Epidermal melanocyte (primary cell): ENCODE results near the gene NPTX1.
"Not testable (repeated sequence)": the region's sequence is repeated elsewhere in the genome, so short reads cannot be mapped to it uniquely, and the experiment has no call there.

Experiments
- DNase-seq: peaks from one replicate; pipeline ENCODE4 v3.0.0; 2011; ENCODE audit warnings: low spot score; ENCODE audit not compliant: insufficient read length

Gene NPTX1, protein sequence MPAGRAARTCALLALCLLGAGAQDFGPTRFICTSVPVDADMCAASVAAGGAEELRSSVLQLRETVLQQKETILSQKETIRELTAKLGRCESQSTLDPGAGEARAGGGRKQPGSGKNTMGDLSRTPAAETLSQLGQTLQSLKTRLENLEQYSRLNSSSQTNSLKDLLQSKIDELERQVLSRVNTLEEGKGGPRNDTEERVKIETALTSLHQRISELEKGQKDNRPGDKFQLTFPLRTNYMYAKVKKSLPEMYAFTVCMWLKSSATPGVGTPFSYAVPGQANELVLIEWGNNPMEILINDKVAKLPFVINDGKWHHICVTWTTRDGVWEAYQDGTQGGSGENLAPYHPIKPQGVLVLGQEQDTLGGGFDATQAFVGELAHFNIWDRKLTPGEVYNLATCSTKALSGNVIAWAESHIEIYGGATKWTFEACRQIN

DNA sequence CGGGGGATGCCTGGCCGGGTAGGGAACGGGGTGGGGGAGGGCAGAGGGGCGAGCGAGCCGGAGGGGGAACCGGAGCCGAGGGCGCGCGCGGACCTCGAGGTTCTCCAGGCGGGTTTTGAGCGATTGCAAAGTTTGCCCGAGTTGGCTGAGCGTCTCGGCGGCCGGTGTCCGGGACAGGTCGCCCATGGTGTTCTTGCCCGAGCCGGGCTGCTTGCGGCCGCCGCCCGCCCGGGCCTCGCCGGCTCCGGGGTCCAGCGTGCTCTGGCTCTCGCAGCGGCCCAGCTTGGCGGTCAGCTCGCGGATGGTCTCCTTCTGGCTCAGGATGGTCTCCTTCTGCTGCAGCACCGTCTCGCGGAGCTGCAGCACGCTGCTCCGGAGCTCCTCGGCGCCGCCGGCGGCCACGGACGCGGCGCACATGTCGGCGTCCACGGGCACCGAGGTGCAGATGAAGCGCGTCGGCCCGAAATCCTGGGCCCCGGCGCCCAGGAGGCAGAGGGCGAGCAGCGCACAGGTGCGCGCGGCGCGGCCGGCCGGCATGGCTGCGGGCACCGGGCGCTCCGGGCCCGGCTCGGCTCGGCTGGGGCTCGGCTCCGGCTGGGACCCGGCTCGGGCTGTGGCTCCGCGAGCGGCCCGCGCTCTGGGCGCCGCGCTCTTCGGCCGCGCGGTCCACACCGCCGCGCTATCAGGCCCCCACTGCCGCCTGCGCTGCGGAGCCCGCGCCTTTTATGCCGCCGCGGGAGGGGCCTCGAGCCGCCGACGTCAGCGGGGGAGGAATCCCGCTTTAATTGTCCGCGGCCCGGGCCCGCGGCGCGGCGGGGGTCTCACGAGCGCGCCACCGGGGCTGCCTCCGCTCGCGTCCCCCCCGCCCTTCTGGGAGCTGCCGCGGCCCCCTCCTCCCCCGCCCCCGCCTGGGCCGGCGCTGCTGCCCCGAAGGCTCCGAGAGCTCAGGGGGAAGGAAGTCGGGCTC, at the start of gene NPTX1:
NPTX1 (minus strand) TSS at position 698 of the 967 bp plus-strand sequence; CDS start at position 537, 161 bp downstream.
- DNase-seq = no peak

DNA sequence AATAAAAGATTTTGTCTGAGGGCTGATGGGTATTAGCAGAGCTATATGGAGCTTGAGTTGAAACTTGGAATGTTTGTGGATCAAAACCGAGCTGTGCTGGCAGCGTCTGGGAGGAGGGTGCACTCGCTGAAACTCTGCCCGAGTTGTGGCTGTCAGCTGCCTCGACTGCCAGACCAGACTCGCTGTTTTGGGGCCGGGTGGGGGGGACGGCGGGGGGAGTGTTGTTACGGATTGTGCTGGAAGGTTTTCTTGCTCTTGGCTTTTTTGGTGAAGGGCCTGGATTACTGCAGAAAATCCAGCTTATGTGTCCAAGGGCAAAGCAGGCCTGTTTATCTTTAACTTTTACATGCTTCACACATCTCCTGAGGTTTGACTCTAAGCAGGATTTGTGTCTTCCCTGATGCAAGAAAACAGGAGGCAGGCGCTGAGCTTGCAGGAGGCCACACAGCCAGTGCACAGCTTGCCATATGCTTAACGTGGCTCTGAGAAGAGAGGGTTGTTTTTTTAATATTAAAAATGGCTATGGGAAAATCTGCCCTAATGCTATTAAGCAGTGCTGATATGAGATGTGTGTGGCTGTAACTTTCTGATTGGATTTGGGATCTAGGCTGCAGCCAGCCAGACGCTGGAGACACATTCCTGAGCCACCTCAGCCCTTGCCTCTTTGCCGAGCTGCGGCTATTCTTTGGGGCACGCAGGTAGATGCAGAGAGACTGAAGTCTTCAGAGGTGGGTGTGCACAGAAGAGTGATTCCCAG, 47.7 kb upstream of the NPTX1 start:
- DNase-seq = no peak

DNA sequence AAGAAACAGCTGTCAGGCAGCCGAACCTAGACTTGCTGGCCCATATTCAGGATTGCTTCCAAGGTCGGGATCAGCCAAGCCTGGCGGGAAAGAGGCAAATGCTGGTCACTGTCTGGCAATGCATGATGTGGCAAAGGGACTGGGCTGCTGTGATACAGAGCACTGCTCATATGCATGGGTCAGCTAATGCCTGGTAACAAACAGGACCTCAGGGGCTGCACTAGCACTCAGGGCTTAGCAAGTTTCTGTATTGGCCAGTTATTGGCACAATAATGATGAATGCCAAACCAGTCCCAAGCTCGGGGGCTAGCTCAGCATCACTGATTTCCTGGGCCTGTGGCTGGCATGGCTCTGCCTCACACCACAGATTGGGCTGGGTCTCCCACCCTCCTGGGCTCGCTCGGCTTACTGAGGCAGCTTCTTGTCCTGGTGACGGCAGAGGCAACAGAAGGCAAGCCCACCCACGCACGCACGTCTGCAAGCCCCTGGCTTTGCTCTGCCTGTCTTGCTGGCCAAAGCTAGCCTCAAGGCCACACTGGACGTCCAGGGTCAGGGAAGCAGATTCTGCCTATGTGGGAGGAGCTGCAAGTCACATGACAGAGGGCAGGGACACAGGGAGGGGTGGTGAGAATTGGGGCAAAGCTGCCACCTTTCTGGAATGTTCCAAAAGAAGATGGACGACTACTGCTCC, 46.8 kb upstream of the NPTX1 start:
- DNase-seq = no peak

DNA sequence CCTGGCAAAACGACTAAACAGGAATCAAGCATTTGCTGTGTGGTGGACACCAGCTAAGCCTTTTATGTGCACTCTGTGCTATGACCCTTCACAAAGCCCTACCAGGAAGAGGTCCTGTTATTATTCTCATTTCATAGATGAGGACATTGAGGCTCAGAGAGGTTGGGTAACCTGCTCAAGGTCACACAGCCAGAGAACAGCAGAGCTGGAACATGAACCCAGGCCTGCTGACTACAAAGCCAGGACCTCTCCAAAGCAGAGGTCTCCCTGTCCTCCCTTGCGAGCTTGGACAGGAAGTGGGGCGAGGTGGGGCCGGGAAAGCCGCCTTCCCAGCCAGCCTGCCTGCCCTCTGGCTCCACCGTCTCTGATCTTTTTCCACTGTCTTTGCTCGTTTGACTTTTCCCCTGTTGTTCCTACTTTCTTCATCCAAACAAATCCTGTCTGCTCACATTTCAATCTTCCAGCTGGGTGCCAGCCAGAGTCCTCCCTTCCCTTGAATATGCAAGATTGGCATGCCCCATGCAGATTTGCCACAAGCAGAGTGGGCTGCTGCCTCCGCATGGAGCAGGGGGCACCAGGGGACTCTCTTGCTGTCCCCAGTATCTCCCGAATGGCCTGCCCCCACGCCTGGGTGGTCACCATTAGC, 44.5 kb upstream of the NPTX1 start:
- DNase-seq = no peak

DNA sequence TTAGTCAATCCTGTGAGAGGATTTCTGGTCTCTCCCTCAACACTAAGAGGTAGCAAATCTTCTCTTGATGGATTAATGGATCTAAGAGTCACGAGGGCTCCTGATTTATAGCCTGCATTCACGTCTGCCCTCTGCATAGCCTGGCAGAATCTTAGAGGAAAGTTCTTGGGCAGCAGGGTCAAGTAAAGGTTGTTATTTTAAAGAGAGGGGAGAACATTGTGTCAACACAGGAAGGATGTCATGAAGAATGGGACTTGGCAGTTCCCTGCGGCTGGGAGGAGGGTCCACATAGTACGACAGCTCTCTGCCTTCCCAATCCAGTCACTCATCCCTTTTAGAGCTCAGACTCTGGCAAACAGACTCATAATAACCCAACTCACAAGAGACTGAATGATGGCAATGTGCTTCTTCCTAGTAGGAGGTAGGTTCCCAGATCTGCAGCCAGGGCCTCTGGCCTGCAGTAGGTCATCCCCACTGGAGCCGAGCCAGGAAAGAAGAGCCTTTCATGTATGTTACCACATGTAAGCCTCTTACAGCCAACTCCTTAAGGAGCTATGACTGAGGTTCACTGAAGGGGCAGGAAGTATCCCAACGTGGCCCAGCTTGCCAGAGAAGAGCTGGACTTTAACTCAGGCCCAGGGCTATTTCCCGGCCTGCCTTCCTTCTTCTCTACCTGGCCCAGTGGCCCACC, 42.8 kb upstream of the NPTX1 start:
- DNase-seq = no peak

DNA sequence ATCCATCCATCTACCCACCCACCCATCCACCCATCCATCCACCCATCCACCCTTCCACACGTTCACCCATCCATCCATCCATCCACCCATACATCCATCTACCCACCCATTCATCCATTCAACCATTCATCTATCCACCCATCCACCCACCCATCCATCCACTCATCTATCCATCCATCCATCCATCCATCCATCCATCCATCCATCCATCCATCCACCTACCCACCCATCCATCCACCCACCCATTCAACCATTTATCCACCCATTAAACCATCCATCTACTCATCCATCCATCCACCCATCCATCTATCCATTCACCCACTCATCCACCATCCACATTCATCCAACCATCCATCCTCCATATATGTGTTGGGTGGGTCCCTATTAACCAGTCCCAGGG, 42.0 kb upstream of the NPTX1 start:
- no peak for DNase-seq

DNA sequence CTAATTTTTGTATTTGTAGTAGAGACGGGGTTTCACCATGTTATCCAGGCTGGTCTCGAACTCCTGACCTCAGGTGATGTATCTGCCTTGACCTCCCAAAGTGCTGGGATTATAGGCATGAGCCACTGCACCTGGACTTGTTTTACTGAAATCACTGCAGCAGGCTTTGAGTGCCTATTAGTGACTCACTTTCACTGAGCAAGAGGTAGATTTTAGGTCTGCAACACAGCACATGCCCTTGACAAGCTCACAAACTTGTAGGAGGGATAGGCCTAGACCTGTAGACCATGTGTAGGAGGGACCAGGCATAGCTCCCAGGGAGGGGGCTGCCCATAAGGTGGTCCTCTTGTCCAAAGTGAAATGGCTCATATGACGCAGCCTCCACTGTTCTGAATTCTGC, 41.2 kb upstream of the NPTX1 start:
- DNase-seq = no peak

DNA sequence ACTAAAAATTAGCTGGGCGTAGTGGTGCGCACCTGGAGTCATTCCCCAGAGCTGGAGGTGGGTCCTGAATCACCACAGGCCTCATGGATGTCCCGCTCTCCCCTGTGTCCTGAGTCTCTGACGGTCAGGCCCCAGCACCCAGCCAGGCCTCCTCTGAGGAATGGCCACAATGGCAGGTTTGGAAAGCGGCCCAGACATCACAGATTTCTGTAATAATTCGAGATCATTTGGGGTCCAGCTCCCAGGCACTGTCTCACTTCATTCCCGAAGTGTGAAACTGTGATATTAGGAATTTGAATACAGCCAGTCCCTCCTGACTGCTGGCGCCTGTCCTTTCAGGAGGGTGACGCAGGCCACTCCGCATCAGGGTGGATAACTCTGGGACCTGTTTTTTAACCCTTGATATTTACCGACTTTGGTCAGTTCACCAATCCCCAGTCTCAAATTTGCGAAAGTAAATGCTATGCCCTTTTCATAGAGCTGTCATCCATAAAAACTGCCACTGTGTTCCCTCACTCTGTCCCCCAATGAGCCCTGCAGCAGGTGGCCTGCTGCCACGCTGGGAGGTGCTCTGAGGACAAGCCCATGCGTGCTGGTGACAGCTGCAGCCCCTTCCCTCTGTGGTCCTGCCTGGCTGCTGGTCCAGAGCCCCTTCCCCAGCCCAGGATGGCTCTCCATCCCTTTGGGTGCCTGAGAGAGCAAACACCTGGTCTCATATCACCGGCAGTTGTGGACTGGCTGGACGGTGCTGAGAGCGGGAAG, 39.9 kb upstream of the NPTX1 start:
- no peak for DNase-seq

DNA sequence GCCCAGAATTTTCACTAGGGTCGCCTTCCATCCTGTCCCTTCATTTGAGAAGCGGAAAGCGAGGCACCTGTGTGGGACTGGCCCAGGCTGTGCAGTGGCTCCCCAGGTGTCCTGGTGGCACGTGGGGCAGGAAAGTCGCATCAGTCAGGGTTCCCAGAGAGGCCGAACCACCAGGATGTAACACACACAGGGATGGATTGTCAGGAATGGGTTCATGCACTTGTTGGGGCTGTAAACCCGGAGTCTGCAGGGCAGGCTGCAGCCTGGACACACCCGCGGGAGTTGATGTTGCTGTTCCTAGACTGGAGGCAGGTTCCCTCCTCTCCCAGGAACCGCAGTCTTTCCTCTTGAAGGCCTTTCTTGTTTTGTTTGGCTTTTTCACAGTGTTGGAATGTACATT, 37.5 kb upstream of the NPTX1 start:
- DNase-seq = no peak

DNA sequence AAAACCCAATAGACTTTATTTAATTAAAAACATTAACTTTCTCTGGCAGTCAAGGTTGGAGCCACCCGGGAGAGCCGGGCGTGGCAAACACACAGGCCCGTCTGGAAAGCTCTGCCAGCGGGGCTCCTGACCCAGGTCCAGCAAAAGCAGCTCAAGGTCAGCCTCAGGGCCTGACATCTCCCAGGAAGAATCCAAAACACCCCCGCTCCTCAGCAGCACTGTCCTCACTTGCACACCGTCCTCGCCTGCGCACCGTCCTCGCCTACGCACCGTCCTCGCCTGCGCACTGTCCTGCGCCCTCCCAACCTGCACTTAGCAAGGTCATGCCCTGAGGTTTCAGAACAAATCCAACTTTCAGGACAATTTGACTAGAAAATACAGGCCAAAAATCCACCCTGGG, 36.8 kb upstream of the NPTX1 start:
- no peak for DNase-seq

DNA sequence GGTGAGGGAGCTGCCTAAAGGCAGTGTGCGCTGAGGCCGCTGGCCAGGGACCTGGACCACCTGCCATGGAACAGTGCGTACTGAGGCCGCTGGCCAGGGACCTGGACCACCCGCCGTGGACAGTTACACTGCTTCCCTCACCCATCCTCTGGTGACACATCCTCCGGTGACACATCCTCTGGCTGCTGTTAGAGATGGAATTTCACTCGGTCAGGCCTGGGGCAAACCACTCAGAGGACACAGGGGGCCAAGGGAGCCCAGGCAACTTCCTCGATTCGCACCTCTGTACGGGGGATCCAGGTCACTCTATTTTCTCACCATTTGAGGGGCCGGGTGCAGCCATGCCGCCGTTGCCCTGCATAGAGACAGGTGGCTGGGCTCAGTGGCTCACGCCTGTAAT, 35.8 kb upstream of the NPTX1 start:
- no peak for DNase-seq

DNA sequence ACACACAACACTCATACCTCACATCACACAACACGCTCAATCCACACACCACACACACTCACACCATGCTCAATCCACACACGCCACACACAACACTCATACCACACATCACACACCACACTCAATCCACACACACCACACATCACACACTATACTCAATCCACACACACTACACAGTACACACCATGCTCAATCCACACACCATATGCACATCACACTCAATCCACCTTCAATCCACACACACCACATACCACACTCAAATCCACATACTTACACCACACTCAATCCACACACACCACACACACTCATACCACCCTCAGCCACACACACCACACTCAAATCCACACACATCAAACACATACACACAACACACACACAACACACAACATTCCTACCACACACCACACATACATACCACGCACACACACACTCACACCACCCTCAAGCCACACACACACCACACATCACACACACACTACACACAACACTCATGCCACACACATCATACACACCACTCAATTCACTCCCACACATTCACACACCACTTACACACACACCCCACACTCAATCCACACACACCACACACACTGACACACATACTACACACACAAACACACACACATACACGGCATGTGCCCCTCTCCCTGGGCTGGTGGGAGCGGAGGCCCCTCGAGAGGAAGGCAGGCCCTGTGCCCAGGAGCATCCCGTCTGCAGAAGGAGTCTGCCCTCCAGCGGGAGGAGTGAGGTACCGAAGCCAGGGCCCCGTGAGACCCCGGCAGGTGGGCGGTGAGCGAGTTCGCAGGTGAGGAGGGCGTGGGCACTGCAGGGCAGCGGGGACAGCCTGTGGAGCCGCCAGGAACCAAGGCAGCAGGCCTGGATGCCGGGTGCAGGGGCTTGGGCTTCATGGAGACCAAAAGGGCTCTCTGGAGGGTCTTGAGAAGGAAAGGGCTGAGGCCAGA, 35.1 kb upstream of the NPTX1 start:
- DNase-seq = no peak

DNA sequence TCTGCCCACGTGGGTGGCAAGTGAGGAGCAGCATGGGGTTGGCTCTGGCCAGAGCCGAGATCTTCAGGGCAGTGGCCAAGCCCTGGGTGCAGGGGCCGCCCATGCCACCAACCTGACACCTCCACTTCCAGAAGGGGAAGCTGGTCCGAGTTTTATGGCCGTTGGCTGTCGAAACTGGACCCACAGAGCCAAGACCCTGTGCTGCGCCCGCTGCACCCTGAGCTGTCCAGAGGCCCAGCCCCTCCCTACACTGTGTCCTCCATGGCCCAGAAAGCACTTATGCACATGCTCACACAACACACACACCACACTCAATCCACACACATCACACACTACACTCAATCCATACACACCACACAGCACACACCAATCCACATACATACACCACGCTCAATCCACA, 34.4 kb upstream of the NPTX1 start:
- no peak for DNase-seq

DNA sequence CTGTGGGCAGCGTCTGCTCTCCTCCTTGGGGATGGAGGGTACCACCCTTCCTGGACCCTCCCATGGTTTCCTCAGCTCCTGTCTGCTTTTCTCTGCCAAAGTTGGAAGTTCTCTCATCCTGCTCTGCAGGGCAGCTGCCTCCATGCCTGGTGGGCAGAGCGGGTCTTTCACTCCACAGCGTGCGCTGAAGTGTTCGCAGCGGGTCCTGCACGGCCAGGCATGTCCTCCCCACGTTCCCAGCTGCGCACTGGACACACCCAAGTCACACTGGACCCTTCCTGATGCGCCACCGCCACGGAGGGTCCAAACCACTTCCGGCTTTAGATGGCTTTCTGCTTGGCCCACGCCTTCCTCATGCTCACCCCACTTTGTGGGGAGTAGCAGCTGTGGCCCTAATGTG, 33.7 kb upstream of the NPTX1 start:
- no peak for DNase-seq

DNA sequence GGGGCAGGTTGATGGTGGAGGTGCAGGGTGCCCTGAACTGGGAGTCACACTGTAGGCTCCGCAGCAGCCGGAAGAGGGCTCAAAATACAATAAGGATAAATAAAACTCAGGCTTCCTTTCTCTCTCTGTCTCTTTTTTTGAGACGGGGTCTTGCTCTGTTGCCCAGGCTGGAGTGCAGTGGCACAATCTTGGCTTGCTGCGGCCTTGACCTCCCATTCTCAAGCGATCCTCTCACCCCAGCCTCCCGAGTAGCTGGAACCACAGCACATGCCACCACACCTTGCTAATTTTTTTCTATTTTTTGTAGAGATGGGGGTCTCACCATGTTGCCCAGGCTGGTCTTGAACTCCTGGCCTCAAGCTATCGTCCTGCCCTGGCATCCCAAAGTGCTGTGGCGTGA, 32.9 kb upstream of the NPTX1 start:
- no peak for DNase-seq

DNA sequence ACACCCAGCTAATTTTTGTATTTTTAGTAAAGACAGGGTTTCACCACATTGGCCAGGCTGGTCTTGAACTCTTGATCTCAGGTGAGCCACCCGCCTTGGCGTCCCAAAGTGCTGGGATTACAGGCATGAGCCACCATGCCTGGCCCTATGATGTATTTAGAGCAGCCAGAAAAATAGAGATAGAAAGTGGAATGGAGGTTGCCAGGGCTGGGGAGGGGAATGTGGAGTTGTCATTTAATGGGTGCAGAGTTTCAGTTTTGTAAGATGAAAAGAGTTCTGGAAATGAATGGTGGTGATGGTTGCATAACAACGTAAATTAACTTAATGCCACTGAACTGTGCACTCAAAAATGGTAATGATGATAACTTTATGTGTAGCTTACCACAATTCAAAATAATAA, 31.6 kb upstream of the NPTX1 start:
- DNase-seq = no peak

DNA sequence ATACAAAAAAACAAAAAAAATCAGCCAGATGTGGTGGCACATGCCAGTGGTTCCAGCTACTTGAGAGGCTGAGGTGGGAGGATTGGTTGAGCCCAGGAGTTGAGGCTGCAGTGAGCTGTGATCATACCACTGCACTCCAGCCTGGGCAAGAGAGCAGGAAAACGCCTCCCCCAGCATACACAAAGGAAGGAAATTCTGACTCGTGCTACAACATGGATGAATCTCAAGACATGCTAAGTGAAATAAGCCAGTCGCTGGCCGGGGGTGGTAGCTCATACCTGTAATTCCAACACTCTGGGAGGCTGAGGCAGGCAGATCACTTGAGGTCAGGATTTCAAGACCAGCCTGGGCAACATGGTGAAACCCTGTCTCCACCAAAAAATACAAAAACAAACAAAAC, 30.8 kb upstream of the NPTX1 start:
- not testable (repeated sequence) for DNase-seq
